Endothelial cell of umbilical vein (primary cell): Measurements from ENCODE around the gene USF2. TPM values are rescaled to one million over a fixed set of nuclear protein-coding genes. Genes with fewer than 3 reads are reported as not detected.

ENCODE experiments used
- BruUV-seq: library from RNA; stranded (reverse); fragments of 400-500 nt; replicated peaks from 2 replicates; lab custom pipeline; 2021; lab: Mats Ljungman, UMichigan
- CTCF ChIA-PET: fragments of 300-600, 350-600 bp; sonication (Branson Sonifier 250); formaldehyde crosslinking; loops from one replicate; lab custom pipeline; 2021; ENCODE audit warnings: antibody characterized with exemption, inconsistent platforms; lab: Charles Lee
- POLR2A ChIA-PET: fragments of 300-600, 350-600 bp; sonication (Branson Sonifier 250); formaldehyde crosslinking; loops from one replicate; lab custom pipeline; 2021; ENCODE audit warnings: antibody characterized with exemption, inconsistent platforms; lab: Charles Lee
- DNase-seq: peaks from one replicate; pipeline ENCODE4 v3.0.0-alpha.2; 2011; ENCODE audit warnings: low read depth, low spot score
- FAIRE-seq: peaks from 2 replicates; lab custom pipeline; 2011; peaks lifted over from hg19 to GRCh38; lab: Jason Lieb, UNC
- H2AFZ ChIP-seq: 2 replicates; pipeline ENCODE4 v1.6.0; 2012; ENCODE audit warnings: low read depth, low read length, control low read depth, inconsistent platforms
- H3K27ac ChIP-seq: 2 replicates; pipeline ENCODE4 v1.5.1; 2011; ENCODE audit warnings: low read depth, mild to moderate bottlenecking, control low read depth, low read length, moderate library complexity; ENCODE audit not compliant: insufficient read depth
- H3K27me3 ChIP-seq, 2 experiments: 2 replicates each; pipeline versions ENCODE4 v1.6.0 to v1.6.1; 2011; ENCODE audit warnings: low read length in 2 of 2, mixed read lengths in 1 of 2; ENCODE audit not compliant: control insufficient read depth in 2 of 2, insufficient read depth in 2 of 2
- H3K36me3 ChIP-seq, 2 experiments: 2 replicates in 1 of 2; 3 replicates in 1 of 2; pipeline ENCODE4 v1.5.1; 2011; ENCODE audit warnings: low read length in 2 of 2, mild to moderate bottlenecking in 1 of 2, moderate library complexity in 1 of 2; ENCODE audit not compliant: control insufficient read depth in 2 of 2, insufficient read depth in 2 of 2; ENCODE audit errors: extremely low read depth in 1 of 2
- H3K4me1 ChIP-seq: 3 replicates; pipeline ENCODE4 v1.5.1; 2011; ENCODE audit warnings: mild to moderate bottlenecking, low read length; ENCODE audit not compliant: control insufficient read depth, insufficient read depth; ENCODE audit errors: extremely low read depth
- H3K4me2 ChIP-seq: 2 replicates; pipeline ENCODE4 v1.6.1; 2011; ENCODE audit warnings: low read length, control low read depth, mixed read lengths; ENCODE audit not compliant: insufficient read depth
- H3K4me3 ChIP-seq, 3 experiments: fragments of 200-600 bp in 1 of 3; sonication (generic), shearing (Covaris generic) in 1 of 3; replicated peaks in 1 of 3; 2 replicates each; pipeline ENCODE4 v1.5.1; 2011 to 2016; ENCODE audit warnings: control low read depth in 3 of 3, low read length in 3 of 3, mild to moderate bottlenecking in 2 of 3, inconsistent platforms in 1 of 3, low read depth in 1 of 3, moderate library complexity in 1 of 3; ENCODE audit not compliant: insufficient read depth in 1 of 3
- H3K79me2 ChIP-seq: 2 replicates; pipeline ENCODE4 v1.6.0; 2012; ENCODE audit warnings: low read length, inconsistent platforms; ENCODE audit not compliant: control insufficient read depth, insufficient read depth
- H3K9ac ChIP-seq: replicated peaks from 2 replicates; pipeline ENCODE3; 2011; ENCODE audit warnings: low read length, control low read depth; ENCODE audit not compliant: insufficient read depth; ENCODE audit errors: extremely low read depth
- H3K9me1 ChIP-seq: replicated peaks from 3 replicates; pipeline ENCODE4 v1.6.0; 2011; ENCODE audit warnings: mild to moderate bottlenecking, low read length; ENCODE audit not compliant: control insufficient read depth, insufficient read depth; ENCODE audit errors: extremely low read depth
- H3K9me3 ChIP-seq: replicated peaks from 2 replicates; pipeline ENCODE4 v1.5.1; 2012; ENCODE audit warnings: low read length, inconsistent platforms; ENCODE audit not compliant: control insufficient read depth, insufficient read depth
- H4K20me1 ChIP-seq: replicated peaks from 2 replicates; pipeline ENCODE3; 2011; ENCODE audit warnings: mild to moderate bottlenecking, low read length; ENCODE audit not compliant: control insufficient read depth, insufficient read depth; ENCODE audit errors: extremely low read depth
- CTCF ChIP-seq, 2 donors: IDR thresholded peaks; 1 replicate in 1 of 2; 2 replicates in 1 of 2; pipeline ENCODE4 v1.5.1; 2011; ENCODE audit warnings: low read length in 2 of 2, mild to moderate bottlenecking in 2 of 2, moderate library complexity in 2 of 2, control low read depth in 1 of 2, inconsistent platforms in 1 of 2, low read depth in 1 of 2; ENCODE audit not compliant: insufficient read depth in 1 of 2; ENCODE audit errors: extremely low read depth in 1 of 2
- EZH2 ChIP-seq: IDR thresholded peaks from 2 replicates; pipeline ENCODE4 v1.6.1; 2012; ENCODE audit warnings: borderline replicate concordance, low read depth, mild to moderate bottlenecking, moderate library complexity, low read length, inconsistent platforms; ENCODE audit not compliant: severe bottlenecking
- FOS ChIP-seq: IDR thresholded peaks from 2 replicates; pipeline ENCODE4 v1.6.1; 2011; ENCODE audit warnings: mild to moderate bottlenecking, low read length, moderate library complexity, borderline replicate concordance; ENCODE audit not compliant: insufficient read depth
- GATA2 ChIP-seq: IDR thresholded peaks from 2 replicates; pipeline ENCODE4 v1.7.0; 2011; ENCODE audit warnings: low read depth, mild to moderate bottlenecking, moderate library complexity, mixed read lengths, low read length; ENCODE audit not compliant: insufficient read length, insufficient read depth
- JUN ChIP-seq: IDR thresholded peaks from 2 replicates; pipeline ENCODE4 v1.6.1; 2011; ENCODE audit warnings: borderline replicate concordance, low read depth; ENCODE audit not compliant: insufficient read length, insufficient read depth
- MAX ChIP-seq: IDR thresholded peaks from 2 replicates; pipeline ENCODE4 v1.6.1; 2011; ENCODE audit not compliant: insufficient read depth, insufficient read length
- MYC ChIP-seq: IDR thresholded peaks from one replicate; pipeline ENCODE4 v1.6.1; 2011; ENCODE audit warnings: mild to moderate bottlenecking, low read depth, low read length
- POLR2A ChIP-seq: IDR thresholded peaks from 2 replicates; pipeline ENCODE4 v1.6.1; 2012; ENCODE audit warnings: low read depth, mild to moderate bottlenecking, control low read depth, low read length
- POLR2AphosphoS5 ChIP-seq: IDR thresholded peaks from 2 replicates; pipeline ENCODE4 v1.6.1; 2012; ENCODE audit warnings: low read depth, mild to moderate bottlenecking, control low read depth, low read length, moderate library complexity; ENCODE audit not compliant: insufficient read depth
- dilution Hi-C: fragments of 300-500 bp; cut with MboI; formaldehyde crosslinking; loops from one replicate; pipeline ENCODE4 v1.15.0; 2019; ENCODE audit warnings: low sequenced_read_pairs; ENCODE audit not compliant: extremely low pct_ligation_motif_present
- intact Hi-C: fragments of 100-400 bp; cut with micrococcal nuclease; formaldehyde crosslinking; loops from one replicate; pipeline ENCODE4 v1.10.0; 2022
- polyA plus RNA-seq, 4 experiments: library from polyadenylated mRNA; depleted of rRNA in 3 of 4; stranded (reverse) in 3 of 4; unstranded in 1 of 4; fragments of >200 nt; gene quantifications; 2 replicates each; pipeline versions ENCODE4 v1.2.1 to v1.2.3, GENCODE V29; 2011 to 2012; ENCODE audit warnings: missing spikeins in 1 of 4
- total RNA-seq: library from RNA; stranded (reverse); gene quantifications from 2 replicates; pipeline ENCODE4 v1.2.3, GENCODE V29; 2021

Gene USF2
- total and polyA plus RNA-seq, 2 donors (not counting 3 experiments of a cell fraction or from before 2014, with no cell fraction given): 75.0 to 76.8 TPM

DNA sequence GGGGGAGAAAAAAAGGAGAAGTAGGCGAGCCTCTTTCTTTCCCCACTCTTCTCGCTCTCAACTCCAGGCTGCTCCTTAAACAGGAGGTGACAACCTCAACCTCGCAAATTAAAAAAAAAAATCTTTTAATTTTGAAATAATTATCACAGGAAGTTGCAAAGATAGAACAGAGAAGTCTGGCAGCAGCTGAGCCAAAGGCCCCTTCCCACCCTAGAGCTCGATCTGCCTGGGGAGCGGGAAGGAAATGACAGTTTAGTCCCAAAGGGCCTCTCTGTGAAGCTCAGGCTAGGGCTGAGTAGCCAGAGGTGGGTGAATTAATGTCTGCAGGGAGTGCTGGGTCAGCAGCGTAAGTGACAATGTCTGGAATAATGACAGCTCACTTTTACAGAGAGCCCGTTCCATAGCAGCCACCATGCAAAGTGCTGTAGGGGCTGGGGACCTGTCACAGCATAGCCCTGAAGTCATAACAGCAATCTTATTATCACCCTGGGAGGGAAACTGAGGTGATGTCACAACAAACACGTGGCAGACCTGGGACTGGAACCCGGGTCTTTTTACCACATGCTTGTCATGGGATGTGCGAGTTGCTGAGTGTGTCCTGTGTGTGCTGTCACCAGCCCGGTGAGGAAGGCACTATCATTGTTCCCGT, 51.4 kb downstream of the USF2 start:
- ChIA-PET CTCF (interaction anchor here (0.6 to 2.3 kb wide), 2 partner anchors 33 to 253 kb away, joined by 5 to 9 read pairs; no protein-coding TSS in a partner anchor), POLR2A (no interaction called here)
- Histone ChIP-seq H3K27me3 (peaks cover 1 to 8% of the 10 kb centered on the region in 2 experiments), H3K4me2 (no peak overlapping the region), H2AFZ (no peak overlapping the region), H3K79me2 (no peaks in the 10 kb centered on the region), H4K20me1 (no peaks in the 10 kb centered on the region), H3K4me1 (peaks cover 5% of the 10 kb centered on the region), H3K9ac (no peak overlapping the region), H3K27ac (no peak overlapping the region), H3K9me3 (no peaks in the 10 kb centered on the region), H3K9me1 (no peaks in the 10 kb centered on the region), H3K4me3 (no peak overlapping the region), H3K36me3 (no peaks in the 10 kb centered on the region)
- dilution Hi-C loops (no loop called here), intact Hi-C loops (no loop called here)
- TF ChIP-seq EZH2 (no peak), POLR2A (no peak), JUN (no peak), POLR2AphosphoS5 (no peak), GATA2 (no peak), MAX (no peak), CTCF (IDR thresholded peaks at IDR 0.05; ENCODE audit: extremely low read depth in 1 of 2, insufficient read depth in 1 of 2, low read depth in 1 of 2, low read length in 2 of 2) (no peak), FOS (no peak), MYC (no peak)
- BruUV-seq: no TSS peak
- no peak for FAIRE-seq
- no peak for DNase-seq
